H1 (cell line): ENCODE results near the gene ZBTB42. TPM values are rescaled to one million over a fixed set of nuclear protein-coding genes. Genes with fewer than 3 reads are reported as not detected.

Experiments
- CTCF ChIA-PET: fragments of 300-600 bp; sonication (Branson Sonifier 250); formaldehyde crosslinking; loops from one replicate; lab custom pipeline; 2021; ENCODE audit not compliant: partially characterized antibody; lab: Charles Lee
- POLR2A ChIA-PET: fragments of 300-600 bp; sonication (Branson Sonifier 250); formaldehyde crosslinking; loops from one replicate; lab custom pipeline; 2021; ENCODE audit warnings: inconsistent platforms; ENCODE audit not compliant: partially characterized antibody; lab: Charles Lee
- DNase-seq, 2 experiments: peaks; one replicate each; pipeline versions ENCODE4 v3.0.0 to v3.0.0-alpha.2; 2010 to 2022; ENCODE audit warnings: low spot score in 2 of 2, low read depth in 1 of 2, mixed read lengths in 1 of 2
- FAIRE-seq: peaks from 2 replicates; lab custom pipeline; 2011; peaks lifted over from hg19 to GRCh38; lab: Jason Lieb, UNC
- H2AFZ ChIP-seq: 2 replicates; pipeline ENCODE4 v1.8.1; 2012; ENCODE audit warnings: low read length, inconsistent platforms
- H2AK5ac ChIP-seq: 2 replicates; pipeline ENCODE4 v1.6.1; 2013; ENCODE audit warnings: low read depth, low read length
- H2BK120ac ChIP-seq: replicated peaks from 2 replicates; pipeline ENCODE3; 2013; ENCODE audit warnings: low read depth, low read length, inconsistent platforms
- H2BK12ac ChIP-seq: 2 replicates; pipeline ENCODE4 v1.6.1; 2013; ENCODE audit warnings: low read depth, low read length
- H2BK15ac ChIP-seq: 2 replicates; pipeline ENCODE4 v1.6.1; 2013; ENCODE audit warnings: low read length
- H2BK20ac ChIP-seq: 2 replicates; pipeline ENCODE4 v1.6.1; 2013; ENCODE audit warnings: low read length
- H2BK5ac ChIP-seq: 2 replicates; pipeline ENCODE4 v1.6.1; 2013; ENCODE audit warnings: low read depth, low read length
- H3K14ac ChIP-seq: 2 replicates; pipeline ENCODE4 v1.6.1; 2013; ENCODE audit warnings: inconsistent platforms; ENCODE audit not compliant: insufficient read length
- H3K18ac ChIP-seq: 2 replicates; pipeline ENCODE4 v1.6.1; 2013; ENCODE audit warnings: low read length; ENCODE audit errors: extremely low read depth
- H3K23ac ChIP-seq: 2 replicates; pipeline ENCODE4 v1.6.1; 2013; ENCODE audit warnings: inconsistent platforms; ENCODE audit not compliant: insufficient read length
- H3K23me2 ChIP-seq: 2 replicates; pipeline ENCODE4 v1.6.1; 2013; ENCODE audit warnings: low read depth, low read length
- H3K27ac ChIP-seq: 2 replicates; pipeline ENCODE4 v1.6.1; 2011; ENCODE audit warnings: low read depth, low read length, inconsistent platforms
- H3K27me3 ChIP-seq, 4 experiments: replicated peaks in 1 of 4; 1 replicate in 1 of 4; 2 replicates in 3 of 4; pipeline versions ENCODE4 v1.6.1 to v1.8.1; 2011 to 2013; ENCODE audit warnings: low read length in 3 of 4, mild to moderate bottlenecking in 3 of 4, inconsistent platforms in 2 of 4, mixed read lengths in 2 of 4, moderate library complexity in 1 of 4; ENCODE audit not compliant: control insufficient read depth in 3 of 4, insufficient read depth in 3 of 4; ENCODE audit errors: extremely low read depth in 1 of 4
- H3K36me3 ChIP-seq, 4 experiments: 2 replicates each; pipeline versions ENCODE4 v1.6.1 to v1.8.1; 2011 to 2013; ENCODE audit warnings: mild to moderate bottlenecking in 4 of 4, low read length in 3 of 4, moderate library complexity in 2 of 4, control low read depth in 1 of 4, inconsistent platforms in 1 of 4; ENCODE audit not compliant: insufficient read depth in 4 of 4, control insufficient read depth in 2 of 4
- H3K4ac ChIP-seq: replicated peaks from 2 replicates; pipeline ENCODE3; 2013; ENCODE audit warnings: low read length, low read depth, mixed read lengths, inconsistent platforms; ENCODE audit not compliant: insufficient read length
- H3K4me1 ChIP-seq, 4 experiments: replicated peaks in 1 of 4; 1 replicate in 1 of 4; 2 replicates in 3 of 4; pipeline versions ENCODE4 v1.6.1 to v1.8.1; 2011 to 2013; ENCODE audit warnings: low read length in 3 of 4, inconsistent platforms in 2 of 4, mixed read lengths in 1 of 4; ENCODE audit not compliant: insufficient read depth in 4 of 4, control insufficient read depth in 3 of 4
- H3K4me2 ChIP-seq, 2 experiments: 2 replicates each; pipeline versions ENCODE4 v1.6.1 to v1.8.1; 2011 to 2013; ENCODE audit warnings: low read depth in 2 of 2, low read length in 2 of 2, control low read depth in 1 of 2, inconsistent platforms in 1 of 2, mild to moderate bottlenecking in 1 of 2; ENCODE audit not compliant: insufficient read depth in 1 of 2
- H3K4me3 ChIP-seq, 4 experiments: fragments of 200-600, 300-600 bp in 1 of 4; sonication (generic), shearing (Covaris generic), sonication (Bioruptor Twin) in 1 of 4; 2 replicates each; pipeline versions ENCODE4 v1.5.1 to v1.8.1; 2011 to 2016; ENCODE audit warnings: low read length in 4 of 4, low read depth in 3 of 4, control low read depth in 2 of 4, inconsistent platforms in 2 of 4, mild to moderate bottlenecking in 2 of 4, mixed read lengths in 1 of 4, moderate library complexity in 1 of 4; ENCODE audit not compliant: insufficient read depth in 2 of 4; ENCODE audit errors: extremely low read depth in 1 of 4
- H3K56ac ChIP-seq: replicated peaks from 2 replicates; pipeline ENCODE3; 2013; ENCODE audit warnings: low read depth, mild to moderate bottlenecking, mixed read lengths, low read length, inconsistent platforms; ENCODE audit not compliant: insufficient read length
- H3K79me1 ChIP-seq: 2 replicates; pipeline ENCODE4 v1.6.1; 2013; ENCODE audit warnings: low read depth, low read length, control low read depth
- H3K79me2 ChIP-seq, 2 experiments: 2 replicates each; pipeline versions ENCODE4 v1.6.1 to v1.8.1; 2012 to 2013; ENCODE audit warnings: low read length in 2 of 2, mild to moderate bottlenecking in 2 of 2, inconsistent platforms in 1 of 2; ENCODE audit not compliant: insufficient read depth in 2 of 2, control insufficient read depth in 1 of 2
- H3K9ac ChIP-seq, 4 experiments: replicated peaks in 1 of 4; 1 replicate in 1 of 4; 2 replicates in 3 of 4; pipeline versions ENCODE4 v1.6.1 to v1.8.1; 2011 to 2013; ENCODE audit warnings: low read depth in 3 of 4, low read length in 3 of 4, control low read depth in 2 of 4, mild to moderate bottlenecking in 2 of 4, moderate library complexity in 2 of 4, inconsistent platforms in 1 of 4; ENCODE audit errors: extremely low read depth in 1 of 4
- H3K9me3 ChIP-seq, 2 experiments: 2 replicates each; pipeline versions ENCODE4 v1.6.1 to v1.8.1; 2012 to 2013; ENCODE audit warnings: mild to moderate bottlenecking in 2 of 2, moderate library complexity in 2 of 2, control low read depth in 1 of 2, inconsistent platforms in 1 of 2, low read depth in 1 of 2, low read length in 1 of 2, mixed read lengths in 1 of 2; ENCODE audit not compliant: insufficient read depth in 2 of 2
- H4K20me1 ChIP-seq, 2 experiments: replicated peaks in 1 of 2; 2 replicates each; pipeline versions ENCODE3 to v1.8.1; 2011 to 2013; ENCODE audit warnings: inconsistent platforms in 2 of 2, low read length in 2 of 2, mild to moderate bottlenecking in 1 of 2; ENCODE audit not compliant: insufficient read depth in 2 of 2, control insufficient read depth in 1 of 2
- H4K5ac ChIP-seq: 2 replicates; pipeline ENCODE4 v1.6.1; 2013; ENCODE audit warnings: low read length, low read depth, mixed read lengths, inconsistent platforms; ENCODE audit not compliant: insufficient read length
- H4K8ac ChIP-seq: 2 replicates; pipeline ENCODE4 v1.8.0; 2013; ENCODE audit warnings: mild to moderate bottlenecking, moderate library complexity, low read length, inconsistent platforms; ENCODE audit not compliant: insufficient read depth; ENCODE audit errors: extremely low read depth
- H4K91ac ChIP-seq: replicated peaks from 2 replicates; pipeline ENCODE3; 2013; ENCODE audit warnings: low read length, mixed read lengths, inconsistent platforms; ENCODE audit not compliant: insufficient read length
- BCL11A ChIP-seq, 2 experiments: IDR thresholded peaks; one replicate each; pipeline ENCODE4 v1.6.1; 2011; ENCODE audit warnings: low read depth in 2 of 2, low read length in 2 of 2, mild to moderate bottlenecking in 2 of 2
- CHD2 ChIP-seq: IDR thresholded peaks from 2 replicates; pipeline ENCODE4 v1.6.1; 2012; ENCODE audit warnings: low read length, improper control_type of control experiment
- CREB1 ChIP-seq: IDR thresholded peaks from 2 replicates; pipeline ENCODE4 v1.6.1; 2012; ENCODE audit warnings: inconsistent platforms
- GABPA ChIP-seq: IDR thresholded peaks from 2 replicates; pipeline ENCODE4 v1.6.1; 2011; ENCODE audit warnings: mild to moderate bottlenecking, low read length, moderate library complexity, borderline replicate concordance; ENCODE audit not compliant: insufficient read depth
- GTF2F1 ChIP-seq: IDR thresholded peaks from 2 replicates; pipeline ENCODE4 v1.6.1; 2012; ENCODE audit warnings: low read depth, low read length, improper control_type of control experiment, borderline replicate concordance
- JUN ChIP-seq: IDR thresholded peaks from 2 replicates; pipeline ENCODE4 v1.6.1; 2011; ENCODE audit warnings: low read depth, mild to moderate bottlenecking, improper control_type of control experiment, low read length
- NRF1 ChIP-seq: IDR thresholded peaks from 2 replicates; pipeline ENCODE4 v1.6.1; 2011; ENCODE audit warnings: mild to moderate bottlenecking, low read depth, low read length, improper control_type of control experiment
- POU5F1 ChIP-seq: IDR thresholded peaks from 2 replicates; pipeline ENCODE4 v1.6.1; 2011; ENCODE audit warnings: low read depth, mild to moderate bottlenecking, low read length, moderate library complexity
- RBBP5 ChIP-seq: IDR thresholded peaks from 2 replicates; pipeline ENCODE4 v1.7.1; 2012; ENCODE audit warnings: low read depth, mild to moderate bottlenecking, inconsistent platforms, low read length, moderate library complexity, borderline replicate concordance
- SIRT6 ChIP-seq: IDR thresholded peaks from one replicate; pipeline ENCODE4 v1.7.1; 2012; ENCODE audit warnings: low read length, inconsistent platforms
- SP1 ChIP-seq: IDR thresholded peaks from 2 replicates; pipeline ENCODE4 v1.6.1; 2011; ENCODE audit warnings: low read depth, low read length
- WGBS, 2 experiments: shearing (Covaris generic) in 1 of 2; methylation state at CpG; one replicate each; pipeline versions ENCODE4 v1.1.6 to v1.1.7; 2013 to 2015; ENCODE audit warnings: low lambda C conversion rate in 2 of 2, mixed read lengths in 2 of 2, inconsistent platforms in 1 of 2, low coverage in 1 of 2, missing lambda C conversion rate in 1 of 2; ENCODE audit not compliant: insufficient replicate concordance in 2 of 2, insufficient coverage in 1 of 2, insufficient read length in 1 of 2; ENCODE audit errors: extremely low coverage in 1 of 2, missing lambda C conversion rate in 1 of 2; 5-methylcytosine and 5-hydroxymethylcytosine counted together
- polyA plus RNA-seq, 7 experiments: library from polyadenylated mRNA; depleted of rRNA in 3 of 7; stranded (reverse) in 5 of 7; unstranded in 2 of 7; fragments of >200 nt in 5 of 7; fragments of 200-250 nt in 2 of 7; gene quantifications; 1 replicate in 5 of 7; 2 replicates in 1 of 7; 4 replicates in 1 of 7; pipeline versions ENCODE4 v1.2.1 to v1.2.3, GENCODE V29; 2011 to 2013; ENCODE audit warnings: missing spikeins in 2 of 7, mixed read lengths in 2 of 7
- total RNA-seq: library from RNA; stranded (reverse); fragmentation: NEBNext Ultra II Directional; extraction: Animal tissue kit (Norgen Biotek cat#: 25700); gene quantifications from 2 replicates; pipeline ENCODE4 v1.2.1, GENCODE V29; 2021
- TF ChIP-seq, protein P1 (sequence below): IDR thresholded peaks from 2 replicates; pipeline ENCODE4 v1.6.1; 2011; ENCODE audit warnings: low read depth, mild to moderate bottlenecking, low read length; ENCODE audit not compliant: insufficient read depth

The ZBTB42 gene
- total and polyA plus RNA-seq, 2 of the 8 experiments (the other 6 are each of a cell fraction or from before 2014, with no cell fraction given): 2.8 to 3.1 TPM

GRCh38 chr14:104771918-104772706, 28.8 kb upstream of the ZBTB42 start:
- Histone ChIP-seq H2AK5ac (no peak overlapping the region), H3K27me3 (no peaks in the 10 kb centered on the region), H3K23me2 (no peaks in the 10 kb centered on the region), H2BK15ac (no peak overlapping the region), H3K4ac (no peak overlapping the region), H4K91ac (no peak overlapping the region), H3K23ac (no peak overlapping the region), H3K79me2 (no peaks in the 10 kb centered on the region), H4K5ac (no peak overlapping the region), H2BK120ac (no peak overlapping the region), H3K79me1 (no peaks in the 10 kb centered on the region), H2BK20ac (no peak overlapping the region), H3K4me1 (peaks cover 0 to 11% (median 8%) of the 10 kb centered on the region in 4 experiments; a peak in 6 of 7 replicates), H3K4me3 (no peak overlapping the region), H3K9me3 (peaks cover 11 to 17% of the 10 kb centered on the region in 2 experiments; a peak in 2 of 4 replicates), H2AFZ (no peak overlapping the region), H3K56ac (no peak overlapping the region), H2BK12ac (no peak overlapping the region), H3K18ac (no peak overlapping the region), H2BK5ac (no peak overlapping the region; the same call in 1 of the 2 replicates), H3K4me2 (no peak overlapping the region), H3K9ac (no peak overlapping the region), H3K36me3 (peaks cover 0 to 27% (median 12%) of the 10 kb centered on the region in 4 experiments; a peak in 7 of 8 replicates), H3K27ac (no peak overlapping the region), H3K14ac (no peak overlapping the region), H4K20me1 (peaks cover 7 to 27% of the 10 kb centered on the region in 2 experiments), H4K8ac (no peak overlapping the region)
- no peak for DNase-seq
- FAIRE-seq: no peak
- TF ChIP-seq SP1 (no peak), POU5F1 (no peak), SIRT6 (no peak), JUN (no peak), CREB1 (no peak), NRF1 (no peak), CHD2 (no peak), GABPA (no peak), BCL11A (IDR thresholded peaks at IDR 0.05; ENCODE audit: low read depth in 2 of 2, low read length in 2 of 2) (no peak), RBBP5 (no peak), GTF2F1 (no peak)
- TF ChIP-seq, protein P1, sequence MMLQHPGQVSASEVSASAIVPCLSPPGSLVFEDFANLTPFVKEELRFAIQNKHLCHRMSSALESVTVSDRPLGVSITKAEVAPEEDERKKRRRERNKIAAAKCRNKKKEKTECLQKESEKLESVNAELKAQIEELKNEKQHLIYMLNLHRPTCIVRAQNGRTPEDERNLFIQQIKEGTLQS: no peak
- ChIA-PET CTCF (interaction anchor here (0.8 to 7.8 kb wide), 11 partner anchors 9 to 50 kb away, joined by 3 to 110 read pairs (median 10); partner anchors contain the start of gene AKT1), POLR2A (interaction anchor here (0.8 to 3.5 kb wide), 2 partner anchors 19 kb away, joined by 3 to 10 read pairs; partner anchors contain the start of gene SIVA1)
- WGBS, 2 experiments: 94% methylated on average over 25 of the region's 34 CpGs; no CpG with 5 or more reads in 1 of the 2 experiments
